HG03521 (cell line): ENCODE results near the gene NTNG2.

Source experiments
- ATAC-seq: cut with Tn5 transposase; IDR thresholded peaks from one replicate; pipeline ENCODE4 v1.9.1; 2021; ENCODE audit warnings: mild to moderate bottlenecking, moderate library complexity; ENCODE audit not compliant: unreplicated experiment

Gene NTNG2

DNA sequence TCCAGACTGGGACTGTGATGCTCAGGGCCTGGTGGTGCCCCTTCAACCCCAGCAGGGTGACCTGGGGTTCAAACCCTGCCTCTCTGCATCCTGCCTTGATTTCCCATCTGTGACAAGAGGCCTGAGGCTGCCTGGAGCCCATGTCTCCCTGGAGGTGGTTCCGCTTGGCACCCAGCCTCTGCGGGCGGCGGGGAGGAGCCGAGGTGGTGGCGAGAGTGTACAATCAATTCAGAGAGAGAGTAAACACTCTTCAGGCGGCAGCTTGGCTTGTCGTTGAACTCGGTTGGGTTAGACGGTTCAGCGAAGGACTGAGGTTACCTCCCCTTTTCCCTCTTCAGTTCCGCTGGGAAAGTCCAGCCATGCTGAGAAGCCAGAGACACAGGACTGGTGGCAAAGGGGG lies 39.3 kb downstream of the NTNG2 start:
- ATAC-seq = no peak

DNA sequence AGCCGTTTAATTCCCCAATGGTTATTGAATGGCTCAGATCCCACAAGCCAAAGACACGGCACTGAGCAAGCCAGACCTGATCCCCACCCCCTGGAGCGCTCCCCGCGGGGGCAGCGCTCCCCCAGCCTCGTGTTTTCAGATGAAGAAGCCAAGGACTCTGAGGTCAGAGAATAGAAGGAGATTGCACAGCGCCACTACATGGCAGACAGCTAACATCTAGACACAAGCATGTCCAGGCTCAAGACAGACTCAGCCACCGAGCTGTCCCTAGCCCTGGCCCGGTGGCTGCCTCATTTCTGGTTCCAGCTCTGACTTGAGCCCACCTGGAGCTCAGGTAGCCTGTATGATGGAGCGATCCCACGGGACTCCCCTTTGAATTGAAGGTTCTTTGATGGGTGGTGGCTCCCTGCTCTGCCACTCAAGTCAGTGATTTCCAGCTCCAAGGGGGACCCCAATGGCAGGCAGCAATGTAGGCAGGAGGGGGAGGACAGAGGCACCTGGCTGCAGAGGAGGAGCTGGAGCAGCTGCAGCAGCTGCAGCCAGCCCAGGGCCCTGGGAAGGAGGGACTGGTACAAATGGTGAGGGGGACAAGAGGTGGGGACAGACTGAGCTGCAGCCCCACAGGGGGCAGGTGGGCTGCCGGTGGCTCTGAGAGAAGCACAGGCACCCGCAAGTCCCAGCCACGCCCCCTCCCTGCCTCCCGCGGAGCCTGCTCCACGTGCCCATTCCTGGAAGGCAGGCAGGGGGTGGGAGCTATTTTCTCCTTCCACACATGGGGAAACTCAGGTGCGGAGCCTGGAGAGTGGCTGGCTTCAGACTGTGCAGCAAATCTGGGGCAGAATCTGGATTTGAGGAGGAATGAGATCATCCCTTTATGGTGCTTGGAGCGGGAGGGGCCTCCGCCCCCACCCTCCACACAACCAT lies 40.2 kb downstream of the NTNG2 start:
- ATAC-seq = no peak

DNA sequence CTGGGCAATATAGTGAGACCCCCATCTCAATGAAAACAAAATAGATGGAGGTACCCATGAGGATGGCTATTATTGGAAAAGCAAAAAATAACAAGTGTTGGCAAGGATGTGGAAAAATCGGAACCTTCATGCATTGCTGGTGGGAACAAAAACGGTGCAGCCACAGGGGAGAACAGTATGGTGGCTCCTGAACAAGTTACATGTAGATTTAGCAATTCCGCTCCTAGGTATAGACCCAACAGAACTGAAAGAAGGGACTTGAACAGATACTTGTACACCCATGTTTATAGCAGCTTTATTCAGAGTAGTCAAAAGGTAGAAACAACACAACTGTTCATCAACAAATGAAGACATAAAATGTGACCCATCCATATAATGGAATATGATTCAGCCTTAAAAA lies 43.0 kb downstream of the NTNG2 start:
- no peak for ATAC-seq

DNA sequence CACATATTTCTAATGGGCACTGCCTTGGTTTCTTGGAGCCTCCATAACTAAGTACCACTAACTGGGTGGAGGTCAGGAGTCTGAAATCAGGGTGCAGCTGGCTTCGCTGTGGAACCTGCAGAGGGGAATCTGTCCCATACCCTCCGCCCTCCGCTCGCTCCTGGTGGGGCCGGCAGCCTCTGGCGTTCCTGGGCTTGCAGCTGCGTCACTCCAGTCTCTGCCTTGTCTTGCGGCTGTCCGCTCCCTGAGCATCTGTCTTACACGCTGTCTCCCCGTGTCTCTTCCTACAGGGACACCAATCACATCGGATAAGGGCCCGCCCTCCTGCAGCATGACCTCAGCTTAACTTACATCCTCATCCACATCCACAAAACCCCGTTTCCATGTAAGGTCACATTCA lies 45.4 kb downstream of the NTNG2 start:
- no peak for ATAC-seq

DNA sequence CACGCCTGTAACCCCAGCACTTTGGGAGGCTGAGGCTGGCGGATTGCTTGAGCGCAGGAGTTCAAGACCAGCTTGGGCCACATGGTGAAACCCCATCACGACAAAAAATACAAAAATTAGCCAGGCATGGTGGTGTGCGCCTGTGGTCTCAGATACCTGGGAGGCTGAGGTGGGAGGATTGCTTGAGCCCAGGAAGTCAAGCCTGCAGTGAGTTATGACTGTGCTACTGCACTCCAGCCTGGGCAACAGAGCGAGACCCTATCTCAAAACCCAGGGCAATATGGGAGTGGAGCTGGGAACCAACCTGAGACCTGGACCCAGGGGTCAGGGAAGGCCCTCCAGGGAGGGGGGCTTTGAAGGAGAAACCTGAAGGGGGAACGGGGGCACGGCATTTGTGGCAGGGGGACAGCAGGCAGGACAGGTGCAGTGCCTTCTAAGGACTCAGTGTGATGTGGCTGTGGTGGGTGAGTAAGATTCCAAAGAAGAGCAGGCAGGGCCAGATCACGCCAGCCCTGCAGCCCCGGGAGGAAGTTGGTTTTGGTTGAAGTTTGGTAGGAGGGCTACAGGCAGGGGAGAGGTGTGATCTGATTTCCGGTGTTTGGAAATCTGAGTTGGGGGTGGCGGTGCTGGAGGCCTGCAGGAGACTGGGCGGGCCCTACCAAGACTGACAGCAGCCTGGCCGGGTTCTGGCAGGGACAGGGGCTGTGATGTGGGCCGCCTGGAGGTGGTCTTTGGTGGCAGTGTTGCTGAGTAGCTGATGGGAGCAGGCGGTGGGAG lies 46.2 kb downstream of the NTNG2 start:
- no peak for ATAC-seq

DNA sequence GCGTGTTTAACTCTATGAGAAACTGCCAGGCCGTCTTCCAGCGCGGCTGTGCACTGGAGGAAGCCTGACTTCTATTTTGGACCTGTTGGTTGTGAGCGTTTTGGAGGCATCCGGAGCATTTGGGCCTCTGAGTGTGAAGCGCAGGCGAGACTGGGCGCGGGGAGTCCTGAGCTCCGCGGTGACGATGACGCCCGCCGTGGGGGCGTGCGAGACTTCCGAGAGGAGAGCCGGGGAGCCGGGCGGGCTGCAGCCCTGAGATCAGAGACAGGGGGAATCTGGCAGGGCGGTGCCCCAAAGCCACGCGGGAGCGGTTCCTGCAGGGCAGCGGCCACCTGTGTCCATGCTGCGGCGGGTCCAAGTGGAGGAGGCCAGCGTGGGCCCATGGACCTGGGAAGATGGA lies 47.4 kb downstream of the NTNG2 start:
- no peak for ATAC-seq

DNA sequence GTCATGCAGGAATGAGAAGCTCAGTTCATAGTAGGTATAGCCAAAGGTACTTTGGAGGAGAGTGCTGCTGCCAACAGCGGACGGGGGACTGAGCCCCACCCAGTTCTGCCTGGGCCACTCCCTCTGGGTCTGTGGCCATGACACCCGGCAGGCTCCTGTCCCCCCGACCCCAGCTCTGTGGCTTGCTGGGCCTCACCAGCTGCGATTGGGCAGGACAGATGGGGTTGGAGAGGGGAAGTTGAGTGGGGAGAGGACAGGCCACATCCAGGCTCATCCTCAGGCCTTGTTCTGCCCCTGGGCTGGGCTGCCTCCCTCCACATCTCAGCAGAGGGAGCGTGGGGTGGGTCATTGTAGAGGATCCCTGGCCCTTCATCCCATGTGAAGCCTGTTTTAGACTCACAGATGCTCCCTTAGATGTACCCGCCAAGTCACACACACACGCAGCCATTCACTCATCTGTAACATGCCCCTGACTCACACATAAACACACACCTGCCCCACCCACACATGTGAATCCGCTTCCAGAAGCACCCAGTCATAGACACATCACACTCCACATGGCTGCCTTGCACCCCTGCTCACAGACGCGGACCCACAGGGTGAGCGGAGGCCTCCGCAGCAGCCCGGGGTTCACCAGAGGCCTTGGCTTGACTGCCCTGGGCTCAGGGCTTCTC lies 48.8 kb downstream of the NTNG2 start:
- no peak for ATAC-seq

DNA sequence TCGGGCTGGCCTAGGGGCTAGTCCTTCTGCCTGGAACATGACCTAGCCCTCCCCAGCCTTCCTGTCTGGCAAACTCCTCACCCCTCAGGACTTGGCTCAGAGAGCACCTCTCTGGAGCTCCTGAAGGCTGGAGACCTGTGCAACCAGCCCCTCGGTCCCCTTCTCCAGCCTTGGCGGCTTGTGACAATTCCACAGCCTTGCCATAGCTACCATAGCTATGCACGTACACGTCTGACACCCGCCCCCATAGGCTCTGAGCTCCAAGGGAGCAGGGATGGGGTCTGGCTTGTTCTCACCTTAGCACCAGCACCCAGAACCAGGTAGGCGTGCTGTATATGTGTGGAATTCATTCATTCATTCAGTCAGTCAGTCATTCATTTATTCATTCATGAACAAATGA lies 49.7 kb downstream of the NTNG2 start:
- no peak for ATAC-seq

DNA sequence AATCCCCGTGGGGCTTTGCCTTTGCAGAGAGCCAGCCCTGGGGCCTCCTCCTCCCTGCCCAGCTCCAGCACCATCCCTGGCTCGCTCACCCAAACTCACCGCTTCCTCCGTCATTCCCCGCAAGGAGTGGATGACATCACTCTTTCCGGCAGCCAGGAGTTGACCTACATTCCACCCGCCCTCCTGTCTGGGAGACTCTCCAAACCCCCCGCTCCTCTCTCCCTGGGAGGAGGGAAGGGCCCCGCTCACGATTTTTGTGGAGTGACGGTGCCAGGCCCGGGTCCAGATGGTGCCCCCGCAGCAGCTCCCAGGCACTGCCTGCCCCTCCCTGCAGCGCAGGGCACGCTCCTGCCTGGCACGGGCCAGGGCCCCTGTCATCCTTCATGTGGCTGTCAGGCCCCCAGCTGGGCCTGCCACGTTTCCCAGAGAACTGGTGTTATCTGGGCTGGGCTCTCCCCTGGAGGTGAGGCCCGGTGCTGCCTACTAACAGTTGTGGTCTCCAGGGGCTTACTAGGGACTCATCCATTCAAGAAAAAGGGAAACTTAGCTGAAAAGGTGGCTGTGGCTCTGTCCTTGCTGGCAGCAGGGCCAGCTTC lies 52.3 kb downstream of the NTNG2 start:
- no peak for ATAC-seq

DNA sequence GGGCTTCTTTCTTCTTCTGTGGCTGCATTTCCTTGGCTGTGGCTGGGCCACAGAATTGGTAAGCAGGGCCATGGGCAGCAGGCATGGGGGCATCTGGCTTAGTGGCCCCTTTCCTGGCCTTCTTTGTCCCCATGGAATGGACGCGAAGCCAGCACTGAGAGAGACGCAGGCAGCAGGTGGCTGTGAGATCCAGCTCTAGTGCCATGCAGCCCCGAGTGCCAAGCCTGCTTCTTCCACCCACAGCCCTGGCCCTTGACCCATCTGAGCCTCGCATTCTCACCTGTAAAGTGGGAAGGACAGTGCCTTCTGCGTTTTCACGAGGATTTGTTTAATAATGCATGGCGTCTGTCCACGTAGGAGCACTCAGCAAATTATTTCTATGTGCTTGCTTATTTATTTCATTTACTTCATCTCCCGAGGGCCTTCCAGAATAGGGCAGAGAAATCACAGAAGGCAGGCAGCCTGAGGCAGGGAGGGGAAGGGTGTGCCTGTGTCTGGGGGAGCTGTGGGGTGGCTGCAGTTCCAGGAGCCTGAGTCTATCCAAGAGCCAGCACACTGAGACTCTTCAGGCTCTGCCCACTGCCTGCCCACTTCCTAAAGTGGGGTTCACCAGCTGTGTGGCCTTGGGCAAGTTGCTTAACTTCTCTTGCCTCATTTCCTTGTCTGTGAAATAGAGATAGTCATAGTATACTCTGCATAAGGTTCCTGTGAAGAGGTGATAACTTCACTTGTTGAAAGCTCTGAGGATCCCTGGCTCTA lies 55.2 kb downstream of the NTNG2 start:
- no peak for ATAC-seq

DNA sequence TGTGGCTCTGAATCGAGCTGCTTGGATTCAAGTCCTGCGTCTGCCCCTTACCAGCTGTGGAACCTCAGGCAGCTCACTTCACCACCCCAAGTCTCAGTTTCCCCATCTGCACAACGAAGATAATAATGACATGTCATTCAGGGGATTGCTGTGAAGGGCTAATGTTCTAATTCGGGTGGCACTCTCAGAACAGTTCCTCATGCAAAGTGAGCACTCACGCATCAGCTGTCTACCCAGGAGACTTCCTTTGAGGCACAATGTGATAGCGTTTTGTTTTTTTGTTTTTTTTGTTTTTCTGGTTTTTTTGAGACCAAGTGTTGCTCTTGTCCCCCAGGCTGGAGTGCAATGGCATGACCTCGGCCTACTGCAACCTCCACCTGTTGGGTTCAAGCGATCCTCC lies 56.4 kb downstream of the NTNG2 start:
- ATAC-seq = no peak

DNA sequence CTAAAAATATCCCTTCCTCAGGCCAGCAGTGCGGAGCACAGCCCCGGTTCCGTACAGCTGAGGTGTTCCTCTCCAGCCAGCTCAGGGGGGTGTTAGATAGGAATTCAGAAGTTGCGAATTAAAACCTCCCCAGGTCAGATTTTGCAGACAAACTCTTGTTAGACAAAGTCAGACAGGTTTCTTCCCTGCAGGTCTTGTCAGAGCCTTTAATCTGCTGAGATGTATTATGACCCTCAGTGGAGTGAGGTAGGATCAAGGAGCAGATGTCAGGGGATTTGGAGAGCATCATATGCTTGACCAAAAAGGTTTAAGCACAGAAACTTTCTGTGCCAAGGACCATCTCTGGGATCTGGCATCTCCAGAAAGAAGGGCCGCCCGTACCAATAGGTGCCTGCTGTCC lies 60.1 kb downstream of the NTNG2 start:
- no peak for ATAC-seq

DNA sequence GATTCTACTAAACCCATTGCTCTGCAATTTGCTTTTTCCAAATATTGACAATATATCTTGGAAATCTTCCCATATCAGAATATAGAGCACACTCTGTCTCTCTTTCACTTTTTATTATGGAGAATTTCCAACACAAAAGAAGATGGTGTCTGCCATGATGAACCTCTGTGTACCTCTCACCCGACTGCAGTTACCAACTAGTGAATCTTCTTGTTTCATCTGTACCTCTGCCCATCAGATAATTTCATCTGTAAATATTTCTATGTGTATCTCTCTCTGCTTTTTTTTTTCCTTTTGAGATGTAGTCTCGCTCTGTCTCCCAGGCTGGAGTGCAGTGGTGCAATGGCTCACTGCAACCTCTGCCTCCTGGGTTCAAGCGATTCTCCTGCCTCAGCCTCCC lies 62.8 kb downstream of the NTNG2 start:
- no peak for ATAC-seq

DNA sequence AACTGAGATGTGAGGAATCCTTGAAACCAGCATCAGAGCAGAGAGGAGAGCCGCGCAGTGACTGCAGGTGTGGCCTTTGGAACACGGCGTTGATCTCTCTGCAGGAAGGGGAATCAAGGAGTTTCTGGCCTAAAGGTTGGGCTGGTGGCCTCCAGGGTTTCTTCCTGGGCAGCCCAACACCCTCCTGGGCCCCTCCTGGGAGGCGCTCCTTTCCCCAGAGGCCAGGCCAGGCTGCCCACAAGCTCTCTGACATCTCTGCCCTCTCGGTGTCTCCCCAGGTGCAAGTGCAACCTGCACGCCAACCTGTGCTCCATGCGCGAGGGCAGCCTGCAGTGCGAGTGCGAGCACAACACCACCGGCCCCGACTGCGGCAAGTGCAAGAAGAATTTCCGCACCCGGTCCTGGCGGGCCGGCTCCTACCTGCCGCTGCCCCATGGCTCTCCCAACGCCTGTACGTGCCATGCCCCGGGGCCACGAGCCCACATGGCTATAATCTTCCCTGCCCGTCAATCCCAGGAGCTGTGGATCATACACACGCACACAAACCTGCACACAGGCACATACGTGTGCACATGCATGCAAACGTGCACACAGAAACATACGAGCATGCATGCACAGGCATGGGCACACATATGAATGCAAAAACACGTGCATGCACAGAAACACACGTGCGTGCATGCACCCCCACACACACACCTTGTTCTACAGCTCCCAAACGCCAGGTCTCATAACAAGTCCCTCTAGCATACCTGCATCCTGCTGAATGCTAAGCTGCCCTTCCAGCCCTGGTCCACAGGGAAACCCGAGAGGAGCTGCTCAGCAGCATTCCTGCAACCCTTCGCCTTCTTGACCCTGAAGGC lies 64.9 kb downstream of the NTNG2 start:
- ATAC-seq = no peak

DNA sequence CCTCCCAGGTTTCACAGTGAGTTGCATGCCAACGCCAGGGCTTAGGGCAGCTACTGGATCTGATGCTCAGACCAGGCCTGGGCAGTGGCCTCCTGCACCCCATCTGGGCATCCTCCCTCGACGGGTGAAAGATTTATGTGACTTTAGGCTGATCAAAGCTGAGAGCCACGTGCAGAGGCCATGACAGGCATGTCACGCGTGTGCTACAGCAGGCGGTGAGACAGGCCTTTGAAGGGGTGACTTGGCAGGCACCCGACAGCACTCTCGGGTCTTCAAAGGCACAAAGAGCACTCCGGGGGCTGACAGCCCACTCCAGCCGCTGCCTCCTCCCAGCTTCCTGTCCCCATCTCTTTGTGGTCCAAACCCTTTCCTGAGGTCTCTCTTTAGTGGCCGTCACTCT lies 66.2 kb downstream of the NTNG2 start:
- ATAC-seq = no peak

DNA sequence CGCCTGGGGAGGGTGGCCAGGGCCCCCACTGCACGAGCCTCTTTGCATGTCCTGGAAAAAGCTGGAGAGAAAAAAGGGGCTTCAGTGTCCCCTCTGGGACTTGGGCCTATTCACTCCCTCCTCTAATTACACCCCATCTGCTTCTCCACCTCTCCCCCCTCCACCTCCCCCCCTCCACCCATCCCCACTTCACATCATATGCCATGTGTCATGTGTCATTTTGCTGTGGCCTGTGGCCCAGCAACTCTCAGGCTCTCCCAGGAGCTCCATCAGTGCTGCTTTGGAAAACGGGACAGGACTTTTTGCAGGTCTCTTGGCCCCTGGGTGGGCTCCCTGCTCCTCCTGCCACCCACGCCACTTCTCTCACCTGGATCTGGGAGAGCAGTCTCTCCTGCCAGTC lies 68.7 kb downstream of the NTNG2 start:
- no peak for ATAC-seq

DNA sequence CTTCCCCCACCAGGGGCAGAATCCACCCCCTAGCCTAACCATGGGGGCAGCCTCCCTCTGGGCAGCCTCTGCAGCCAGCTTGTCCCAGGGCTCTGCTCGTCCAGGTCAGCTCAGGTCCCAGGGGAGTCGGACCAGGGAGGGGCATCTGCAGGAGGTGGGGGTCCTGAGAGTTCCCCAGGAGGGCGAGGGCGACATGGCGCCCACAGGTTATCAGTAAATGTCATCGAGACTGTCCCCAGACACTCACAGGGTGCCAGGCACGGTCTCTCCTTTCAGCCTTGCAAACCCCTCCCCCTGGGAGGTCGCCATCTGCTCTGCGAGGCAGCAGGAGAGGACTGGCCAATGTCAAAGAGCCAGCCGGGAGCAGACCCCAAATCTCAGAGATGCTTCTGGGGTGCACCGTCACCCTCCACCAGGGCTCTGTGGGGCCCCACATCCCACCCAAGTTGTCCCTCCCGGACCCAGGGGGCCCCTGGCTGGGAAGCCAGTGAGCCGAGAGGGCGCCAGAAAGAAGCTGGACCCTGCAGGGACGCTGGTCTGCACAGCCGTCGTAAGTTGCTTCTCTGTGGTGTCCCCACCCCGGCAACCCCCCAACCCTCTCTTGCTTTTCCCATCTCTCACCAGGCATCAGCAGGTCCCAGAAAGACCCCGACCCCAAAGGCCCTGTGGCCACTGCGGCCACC lies 69.3 kb downstream of the NTNG2 start:
- no peak for ATAC-seq

DNA sequence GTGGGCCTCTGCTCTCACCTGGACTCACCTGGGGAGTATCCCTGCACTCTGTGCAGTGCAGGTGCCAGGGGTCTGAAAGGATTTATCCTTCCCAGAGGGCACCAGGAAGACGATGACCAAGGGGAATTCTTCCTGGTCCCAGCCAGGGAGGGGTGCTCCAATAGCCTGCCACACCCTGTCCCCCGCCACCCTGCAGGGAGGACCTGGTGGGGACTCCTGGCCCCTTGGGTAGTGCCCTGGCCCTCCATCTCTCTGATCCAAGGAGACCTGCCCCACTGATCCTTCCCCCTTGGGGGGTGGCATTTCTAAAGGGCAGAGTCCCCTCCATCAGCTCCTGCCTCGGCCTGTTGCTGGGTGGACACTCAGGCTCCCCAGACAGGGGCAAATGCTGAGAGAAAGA lies 70.7 kb downstream of the NTNG2 start:
- ATAC-seq = no peak

DNA sequence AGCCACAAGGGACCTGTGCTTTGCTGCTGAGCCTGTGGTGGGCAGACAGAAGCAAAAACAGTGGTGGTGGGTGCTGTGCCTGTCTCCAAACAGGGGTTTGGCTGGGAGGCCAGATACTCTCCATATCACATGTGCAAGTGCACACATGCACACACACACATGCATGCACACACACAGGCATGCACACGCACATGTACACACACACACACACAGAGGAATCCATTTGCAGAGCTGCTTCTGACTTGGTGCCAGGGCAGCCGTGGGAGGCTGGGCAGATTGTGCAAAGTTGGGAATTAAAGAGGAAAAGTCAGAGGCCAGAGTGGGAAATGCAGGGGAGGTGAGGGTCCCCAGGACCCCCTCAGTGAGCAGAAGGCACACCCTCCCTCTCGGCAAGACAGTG lies 71.3 kb downstream of the NTNG2 start:
- no peak for ATAC-seq
